ENCODE results near the gene PIGQ. TPM values are rescaled to one million over a fixed set of nuclear protein-coding genes. Genes with fewer than 3 reads are reported as not detected.
A peak's percentile ranks its signal among the peaks of the same experiment; 100 is the strongest.

PIGQ gene
- total and polyA plus RNA-seq, 2 of the 4 experiments (the other 2 are of a cell fraction), result 5.9 to 36.8 TPM

GRCh38 chr16:543301-544164 is 26.2 kb upstream of the PIGQ start:
- in situ Hi-C loops (cut with MboI; ENCODE audit: low sequenced_read_pairs), result no loop called here
- no peak overlapping the region for H3K9ac ChIP-seq (ENCODE audit: low read depth, low read length)
- TF ChIP-seq ELK1 (IDR thresholded peaks at IDR 0.05; ENCODE audit: borderline replicate concordance, low read depth, low read length) (no peak), RCOR1 (IDR thresholded peaks at IDR 0.05; ENCODE audit: insufficient replicate concordance, low read length) (no peak), MXI1 (IDR thresholded peaks at IDR 0.05; ENCODE audit: borderline replicate concordance, low read depth, low read length) (no peak), FOS (IDR thresholded peaks at IDR 0.05; ENCODE audit: low read depth, low read length) (no peak), SMC3 (IDR thresholded peaks at IDR 0.05; ENCODE audit: low read depth, low read length) (no peak), USF2 (IDR thresholded peaks at IDR 0.05; ENCODE audit: low read depth, low read length) (no peak), BHLHE40 (IDR thresholded peaks at IDR 0.05; ENCODE audit: low read depth, low read length) (no peak), MAZ (IDR thresholded peaks at IDR 0.05; ENCODE audit: borderline replicate concordance, low read depth, low read length) (no peak), CTCF (conservative IDR thresholded peaks at IDR 0.05; ENCODE audit: low read depth, low read length) (no peak), POLR2A (IDR thresholded peaks at IDR 0.05; ENCODE audit: low read depth, low read length) (no peak), NFE2L2 (IDR thresholded peaks at IDR 0.05; ENCODE audit: low read depth, low read length) (no peak)
- no peak overlapping the region for H2AFZ ChIP-seq (replicated peaks; ENCODE audit: low read length, poor library complexity)
- 92% methylated on average over 25 of the region's 51 CpGs; no CpG with 5 or more reads in 1 of the 2 experiments for WGBS, 2 experiments (ENCODE audit: extremely low coverage in 2 of 2, insufficient read length in 1 of 2)
- ChIA-PET CTCF (no interaction called here), POLR2A (ENCODE audit: unreplicated experiment) (no interaction called here)
- H3K14ac ChIP-seq (replicated peaks; ENCODE audit: low read depth, low read length), result no peak overlapping the region
- ATAC-seq (ENCODE audit: low read depth) (no peak), DNase-seq (no peak)
- H2BK20ac ChIP-seq (ENCODE audit: low read depth, low read length), result no peak overlapping the region
- peaks cover 10 to 41% of the 10 kb centered on the region in 2 experiments for H3K79me1 ChIP-seq (ENCODE audit: low read depth in 1 of 2, low read length in 2 of 2)
- peaks cover 15% of the 10 kb centered on the region for H3K4me1 ChIP-seq (ENCODE audit: control insufficient read depth, insufficient read depth, low read length)
- peaks cover 66% of the 10 kb centered on the region for H4K20me1 ChIP-seq (ENCODE audit: insufficient read depth, low read length)
- H3K27me3 ChIP-seq (ENCODE audit: control insufficient read depth, insufficient read depth, low read length), result no peaks in the 10 kb centered on the region
- no peak overlapping the region for H2BK120ac ChIP-seq (ENCODE audit: low read depth, low read length)
- H3K36me3 ChIP-seq (ENCODE audit: control insufficient read depth, insufficient read depth, low read length), result peaks cover 13% of the 10 kb centered on the region
- H4K5ac ChIP-seq (ENCODE audit: low read depth, low read length), result no peak overlapping the region
- dilution Hi-C loops (cut with HindIII; ENCODE audit: low sequenced_read_pairs, unreplicated experiment), result no loop called here
- no peak overlapping the region for H2AK5ac ChIP-seq (ENCODE audit: low read depth, low read length)
- peaks cover 4% of the 10 kb centered on the region; the same call in 1 of the 2 replicates for H3K9me1 ChIP-seq (ENCODE audit: insufficient read depth, low read length)
- no peaks in the 10 kb centered on the region for H3K9me3 ChIP-seq (ENCODE audit: control insufficient read depth, insufficient read depth, low read length)
- H3K27ac ChIP-seq (ENCODE audit: insufficient read depth, low read length), result no peak overlapping the region
- no peak overlapping the region for H2BK5ac ChIP-seq (ENCODE audit: low read depth, low read length, poor library complexity, severe bottlenecking)
- H3K4me2 ChIP-seq (ENCODE audit: low read depth, low read length), result no peak overlapping the region
- H2AK9ac ChIP-seq (replicated peaks; ENCODE audit: low read depth, low read length, poor library complexity), result peak overlapping the region; percentile 28
- no peak overlapping the region for H3K56ac ChIP-seq (ENCODE audit: extremely low read depth, insufficient read depth, low read length)
- no peak overlapping the region for H3K4ac ChIP-seq (ENCODE audit: low read depth, low read length)
- H3K18ac ChIP-seq (ENCODE audit: low read depth, low read length), result no peak overlapping the region
- H4K91ac ChIP-seq (ENCODE audit: insufficient read depth, low read depth, low read length), result no peak overlapping the region
- no TSS peak for BruUV-seq (replicated peaks)
- H3K23ac ChIP-seq (ENCODE audit: low read depth, low read length), result no peak overlapping the region
- intact Hi-C loops (cut with micrococcal nuclease), result no loop called here
- H2BK15ac ChIP-seq (ENCODE audit: low read depth, low read length), result no peak overlapping the region
- H4K8ac ChIP-seq (ENCODE audit: low read depth in 2 of 2, low read length in 2 of 2), result no peak overlapping the region
- no peak overlapping the region for H3K4me3 ChIP-seq (ENCODE audit: insufficient read depth, low read depth, low read length)

All from IMR-90 (cell line).